PC-9 (cell line): ENCODE results near the gene NSD2. TPM values are rescaled to one million over a fixed set of nuclear protein-coding genes. Genes with fewer than 3 reads are reported as not detected.

ENCODE experiments used
- BruUV-seq: library from RNA; stranded (reverse); fragments of 400-500 nt; replicated peaks from 2 replicates; lab custom pipeline; 2021; lab: Mats Ljungman, UMichigan
- CTCF ChIA-PET: fragments of 300-600 bp; sonication (Branson Sonifier 250); formaldehyde crosslinking; loops from one replicate; lab custom pipeline; 2022; ENCODE audit warnings: antibody characterized with exemption; lab: Charles Lee
- POLR2A ChIA-PET: fragments of 300-600 bp; sonication (Branson Sonifier 250); formaldehyde crosslinking; loops from one replicate; lab custom pipeline; 2022; ENCODE audit warnings: antibody characterized with exemption; ENCODE audit not compliant: unreplicated experiment; lab: Charles Lee
- DNase-seq, 2 experiments: peaks; one replicate each; pipeline versions ENCODE4 v3.0.0 to v3.0.0-alpha.2; 2015 to 2022; ENCODE audit warnings: mixed read lengths in 1 of 2
- H2AFZ ChIP-seq: fragments of 200-600 bp; sonication (generic); 2 replicates; pipeline ENCODE4 v1.8.1; 2017; ENCODE audit warnings: antibody characterized with exemption
- H3F3A ChIP-seq: fragments of 200-600 bp; sonication (generic); 2 replicates; pipeline ENCODE4 v1.8.1; 2017; ENCODE audit warnings: antibody characterized with exemption, mild to moderate bottlenecking, low read depth; ENCODE audit not compliant: insufficient read depth
- H3K27ac ChIP-seq: fragments of 200-600 bp; sonication (generic); 2 replicates; pipeline ENCODE4 v1.6.1; 2016; ENCODE audit warnings: mixed run types
- H3K27me3 ChIP-seq: fragments of 200-600 bp; sonication (generic); 2 replicates; pipeline ENCODE4 v1.6.1; 2016; ENCODE audit warnings: low read depth, mixed run types; ENCODE audit not compliant: insufficient read depth
- H3K36me3 ChIP-seq: fragments of 200-600 bp; sonication (generic); 2 replicates; pipeline ENCODE4 v1.6.1; 2016; ENCODE audit warnings: low read depth, mixed run types
- H3K4me1 ChIP-seq: fragments of 200-600 bp; sonication (generic); replicated peaks from 2 replicates; pipeline ENCODE4 v1.6.1; 2016; ENCODE audit warnings: mixed run types; ENCODE audit not compliant: insufficient read depth
- H3K4me2 ChIP-seq: fragments of 200-600 bp; sonication (generic); 2 replicates; pipeline ENCODE4 v1.6.1; 2017; ENCODE audit warnings: mixed run types
- H3K4me3 ChIP-seq: fragments of 200-600 bp; sonication (generic); 2 replicates; pipeline ENCODE4 v1.6.1; 2016; ENCODE audit warnings: mixed run types
- H3K79me2 ChIP-seq: fragments of 200-600 bp; sonication (generic); 2 replicates; pipeline ENCODE4 v1.6.1; 2017; ENCODE audit warnings: low read depth, mixed run types
- H3K9me2 ChIP-seq: fragments of 200-600 bp; sonication (generic); 2 replicates; pipeline ENCODE4 v1.8.1; 2017; ENCODE audit warnings: mild to moderate bottlenecking; ENCODE audit not compliant: insufficient read depth
- H3K9me3 ChIP-seq: fragments of 200-600 bp; sonication (generic); 2 replicates; pipeline ENCODE4 v1.8.1; 2016; ENCODE audit warnings: low read depth; ENCODE audit not compliant: insufficient read depth
- H4K20me1 ChIP-seq: fragments of 200-600 bp; sonication (generic); 2 replicates; pipeline ENCODE4 v1.8.1; 2017; ENCODE audit not compliant: insufficient read depth
- CTCF ChIP-seq: fragments of 200-600 bp; sonication (generic); conservative IDR thresholded peaks from 2 replicates; pipeline ENCODE4 v1.6.1; 2017; ENCODE audit warnings: mixed run types, antibody characterized with exemption, mild to moderate bottlenecking, moderate library complexity
- EZH2 ChIP-seq: fragments of 200-600 bp; sonication (generic); IDR thresholded peaks from 2 replicates; pipeline ENCODE4 v1.8.0; 2017; ENCODE audit warnings: antibody characterized with exemption, low read depth
- intact Hi-C: fragments of 100-400 bp; cut with micrococcal nuclease; formaldehyde crosslinking; loops from one replicate; pipeline ENCODE4 v1.10.0; 2022; ENCODE audit not compliant: unreplicated experiment
- total RNA-seq: library from RNA; stranded (reverse); gene quantifications from 2 replicates; pipeline ENCODE4 v1.2.3, GENCODE V29; 2021

The NSD2 gene
- total RNA-seq, 1 experiment from 2014 or later: 176 TPM

GRCh38 chr4:1967512-1968149 is 96.4 kb downstream of the NSD2 start:
- Histone ChIP-seq H4K20me1 (0 out of 2 replicates have a peak, but pooled peaks cover 3% of the 10 kb centered on the region), H3K36me3 (peaks cover 20% of the 10 kb centered on the region; the same call in 1 of the 2 replicates), H3K9me3 (no peaks in the 10 kb centered on the region), H3F3A (0 out of 2 replicates have a peak, but pooled peaks cover 5% of the 10 kb centered on the region), H3K4me1 (no peaks in the 10 kb centered on the region), H3K79me2 (no peaks in the 10 kb centered on the region), H3K27ac (no peak overlapping the region), H3K4me3 (no peak overlapping the region), H2AFZ (no peak overlapping the region), H3K9me2 (no peaks in the 10 kb centered on the region), H3K27me3 (no peaks in the 10 kb centered on the region), H3K4me2 (no peak overlapping the region)
- ChIA-PET POLR2A (no interaction called here), CTCF (no interaction called here)
- intact Hi-C loops: no loop called here
- no peak for DNase-seq
- no TSS peak for BruUV-seq
- TF ChIP-seq CTCF (no peak), EZH2 (no peak)

DNA sequence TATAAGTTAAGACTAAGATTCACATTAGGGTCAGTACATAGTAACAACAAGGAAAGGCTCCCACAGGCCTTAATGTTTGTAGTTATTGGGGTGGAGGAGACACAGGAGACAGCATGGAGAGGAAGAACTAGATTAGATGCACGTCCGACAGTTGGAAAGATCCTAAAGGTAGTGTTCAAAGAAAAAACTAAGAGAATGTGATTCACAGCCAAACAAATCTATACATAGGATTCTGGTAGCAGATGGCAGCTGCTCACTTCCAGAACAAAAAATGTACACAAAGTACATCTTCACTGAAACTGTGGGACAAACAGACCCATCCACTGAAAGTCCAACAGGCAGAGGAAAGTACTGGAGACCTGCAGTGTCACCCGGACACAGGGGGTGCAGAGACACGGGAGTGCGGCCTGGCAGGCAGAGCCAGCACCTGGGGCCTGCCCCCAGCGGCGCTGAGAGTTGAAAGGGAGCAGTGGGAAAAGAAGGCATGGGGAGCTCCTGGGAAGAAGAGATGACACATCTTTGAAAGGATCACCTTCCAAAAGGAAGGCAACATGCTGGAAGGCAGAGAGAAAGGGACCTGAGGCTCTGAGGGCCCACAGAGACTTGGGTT is 97.6 kb downstream of the NSD2 start:
- intact Hi-C loops: no loop called here
- no peaks in the 10 kb centered on the region for H3K9me2 ChIP-seq
- ChIA-PET CTCF (no interaction called here), POLR2A (no interaction called here)
- H3K4me3 ChIP-seq: no peak overlapping the region
- peaks cover 19% of the 10 kb centered on the region; the same call in 1 of the 2 replicates for H3K36me3 ChIP-seq
- no peak for DNase-seq
- H3F3A ChIP-seq: 0 out of 2 replicates have a peak, but pooled peaks cover 5% of the 10 kb centered on the region
- H3K4me2 ChIP-seq: no peak overlapping the region
- TF ChIP-seq EZH2 (no peak), CTCF (no peak)
- 0 out of 2 replicates have a peak, but pooled peaks cover 3% of the 10 kb centered on the region for H4K20me1 ChIP-seq
- no peaks in the 10 kb centered on the region for H3K4me1 ChIP-seq
- H3K27ac ChIP-seq: no peak overlapping the region
- no peaks in the 10 kb centered on the region for H3K27me3 ChIP-seq
- H3K9me3 ChIP-seq: no peaks in the 10 kb centered on the region
- no peak overlapping the region for H2AFZ ChIP-seq
- no TSS peak for BruUV-seq
- no peaks in the 10 kb centered on the region for H3K79me2 ChIP-seq

DNA sequence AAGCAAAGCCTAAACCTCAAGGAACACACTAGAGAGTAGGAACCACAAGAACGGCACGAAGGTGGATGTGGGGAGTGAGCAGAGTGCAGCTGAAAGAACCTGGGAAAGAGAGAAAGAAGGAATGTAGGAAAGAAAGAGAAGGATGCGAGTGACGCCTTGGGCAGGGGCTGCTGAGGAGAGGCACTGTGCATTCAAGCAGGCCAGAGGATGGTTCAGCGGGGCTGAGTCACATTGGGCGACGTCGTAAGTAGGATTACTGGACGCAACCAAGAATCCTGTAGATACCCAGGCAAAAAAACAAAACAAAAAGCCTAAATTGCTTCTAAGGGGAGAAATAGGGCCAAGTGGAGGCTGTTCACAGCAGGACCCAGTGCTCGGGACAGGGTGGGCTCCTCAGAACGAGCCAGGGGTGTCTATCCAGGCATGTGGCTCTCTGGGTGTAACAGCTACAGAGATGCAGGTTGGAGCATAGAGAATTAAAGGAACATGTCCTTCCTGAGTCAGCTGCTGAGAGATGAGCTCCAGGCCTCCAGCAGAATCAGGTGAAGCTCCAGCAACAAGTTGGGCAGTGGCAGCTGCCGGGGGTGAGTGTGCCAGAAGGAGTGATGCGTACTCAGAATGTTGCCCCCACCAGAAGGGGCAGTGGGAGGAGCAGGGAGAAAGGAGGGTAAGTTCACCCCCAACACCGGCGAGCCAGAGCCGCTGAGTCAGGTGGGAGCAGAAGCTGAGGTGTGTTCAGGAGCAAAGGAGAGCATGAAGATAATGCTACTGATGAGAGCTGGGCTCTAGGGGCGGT is 98.9 kb downstream of the NSD2 start:
- no TSS peak for BruUV-seq
- TF ChIP-seq CTCF: no peak
- TF ChIP-seq EZH2: no peak
- no peaks in the 10 kb centered on the region for H3K27me3 ChIP-seq
- intact Hi-C loops: no loop called here
- 0 out of 2 replicates have a peak, but pooled peaks cover 3% of the 10 kb centered on the region for H4K20me1 ChIP-seq
- no peaks in the 10 kb centered on the region for H3K4me1 ChIP-seq
- H3F3A ChIP-seq: no peaks in the 10 kb centered on the region
- POLR2A ChIA-PET: interaction anchor here (0.5 to 0.6 kb wide), 2 partner anchors 19 to 625 kb away, joined by 3 read pairs; no protein-coding TSS in a partner anchor
- peaks cover 9% of the 10 kb centered on the region; the same call in 1 of the 2 replicates for H3K36me3 ChIP-seq
- no peaks in the 10 kb centered on the region for H3K9me3 ChIP-seq
- no peaks in the 10 kb centered on the region for H3K9me2 ChIP-seq
- H3K27ac ChIP-seq: no peak overlapping the region
- CTCF ChIA-PET: no interaction called here
- no peak overlapping the region for H3K4me3 ChIP-seq
- no peak overlapping the region for H3K4me2 ChIP-seq
- no peaks in the 10 kb centered on the region for H3K79me2 ChIP-seq
- DNase-seq: no peak
- H2AFZ ChIP-seq: no peak overlapping the region
